Measurements from ENCODE around the gene CD81.

Gene CD81

GRCh38 chr11:2412323-2412722 is 35.2 kb downstream of the CD81 start:
- no peak for ATAC-seq

GRCh38 chr11:2413742-2414579 is 36.9 kb downstream of the CD81 start:
- no peak for ATAC-seq
- TF ChIP-seq CSDC2 (CRISPR knock-in tag; IDR thresholded peaks at IDR 0.05), result no peak
- TF ChIP-seq SNAI2 (CRISPR knock-in tag; IDR thresholded peaks at IDR 0.05), result no peak
- no peak for TF ChIP-seq ZFP30 (CRISPR knock-in tag; IDR thresholded peaks at IDR 0.05)
- TF ChIP-seq ISL1 (CRISPR knock-in tag; IDR thresholded peaks at IDR 0.05), result no peak
- TF ChIP-seq TCF4 (CRISPR knock-in tag; IDR thresholded peaks at IDR 0.05; ENCODE audit: borderline replicate concordance), result no peak
- no peak for TF ChIP-seq ZNF70 (CRISPR knock-in tag; IDR thresholded peaks at IDR 0.05)
- TF ChIP-seq BACH2 (CRISPR knock-in tag; IDR thresholded peaks at IDR 0.05; ENCODE audit: borderline replicate concordance), result no peak
- no peak for TF ChIP-seq CREB5 (CRISPR knock-in tag; IDR thresholded peaks at IDR 0.05; ENCODE audit: low read depth)
- TF ChIP-seq PATZ1 (CRISPR knock-in tag; IDR thresholded peaks at IDR 0.05; ENCODE audit: borderline replicate concordance), result no peak
- TF ChIP-seq ZNF565 (CRISPR knock-in tag; conservative IDR thresholded peaks at IDR 0.05; ENCODE audit: low read depth), result no peak
- TF ChIP-seq ZC3H10 (CRISPR knock-in tag; IDR thresholded peaks at IDR 0.05), result no peak
- TF ChIP-seq TOX (CRISPR knock-in tag; IDR thresholded peaks at IDR 0.05; ENCODE audit: borderline replicate concordance), result no peak
- no peak for TF ChIP-seq POU6F1 (CRISPR knock-in tag; IDR thresholded peaks at IDR 0.05; ENCODE audit: borderline replicate concordance, low read depth)
- no peak for TF ChIP-seq ZNF8 (CRISPR knock-in tag; IDR thresholded peaks at IDR 0.05)
- no peak for TF ChIP-seq ZFP3 (CRISPR knock-in tag; IDR thresholded peaks at IDR 0.05)

More at GRCh38 chr11:2412323-2412722, 35.2 kb downstream of the CD81 start:
- TF ChIP-seq PATZ1 (CRISPR knock-in tag; IDR thresholded peaks at IDR 0.05; ENCODE audit: borderline replicate concordance) (no peak), ZNF70 (CRISPR knock-in tag; IDR thresholded peaks at IDR 0.05) (no peak), TCF4 (CRISPR knock-in tag; IDR thresholded peaks at IDR 0.05; ENCODE audit: borderline replicate concordance) (no peak), TOX (CRISPR knock-in tag; IDR thresholded peaks at IDR 0.05; ENCODE audit: borderline replicate concordance) (no peak), CREB5 (CRISPR knock-in tag; IDR thresholded peaks at IDR 0.05; ENCODE audit: low read depth) (no peak), ZC3H10 (CRISPR knock-in tag; IDR thresholded peaks at IDR 0.05) (no peak), ESRRG (CRISPR knock-in tag; IDR thresholded peaks at IDR 0.05) (no peak), POU6F1 (CRISPR knock-in tag; IDR thresholded peaks at IDR 0.05; ENCODE audit: borderline replicate concordance, low read depth) (no peak), CSRNP3 (CRISPR knock-in tag; IDR thresholded peaks at IDR 0.05) (no peak), GLIS3 (CRISPR knock-in tag; IDR thresholded peaks at IDR 0.05) (no peak), ZNF565 (CRISPR knock-in tag; conservative IDR thresholded peaks at IDR 0.05; ENCODE audit: low read depth) (no peak), ARNTL (CRISPR knock-in tag; IDR thresholded peaks at IDR 0.05; ENCODE audit: borderline replicate concordance, low read depth) (no peak), RARB (CRISPR knock-in tag; IDR thresholded peaks at IDR 0.05) (no peak), ISL1 (CRISPR knock-in tag; IDR thresholded peaks at IDR 0.05) (no peak)
